OCI-LY7 (cell line): Measurements from ENCODE around the gene ACACA.

ENCODE experiments used
- EZH2phosphoT487 ChIP-seq: fragments of 200-600 bp; sonication (generic); IDR thresholded peaks from 2 replicates; pipeline ENCODE4 v1.6.1; 2018; ENCODE audit warnings: low read depth, borderline replicate concordance, mild to moderate bottlenecking, mixed run types, antibody characterized with exemption, low read length, moderate library complexity, mixed read lengths
- TF ChIP-seq, protein P1 (sequence below): fragments of 200-600 bp; sonication (generic); conservative IDR thresholded peaks from 2 replicates; pipeline ENCODE4 v1.5.1; 2014; ENCODE audit warnings: mild to moderate bottlenecking, antibody characterized with exemption, low read length, moderate library complexity, mixed read lengths

DNA sequence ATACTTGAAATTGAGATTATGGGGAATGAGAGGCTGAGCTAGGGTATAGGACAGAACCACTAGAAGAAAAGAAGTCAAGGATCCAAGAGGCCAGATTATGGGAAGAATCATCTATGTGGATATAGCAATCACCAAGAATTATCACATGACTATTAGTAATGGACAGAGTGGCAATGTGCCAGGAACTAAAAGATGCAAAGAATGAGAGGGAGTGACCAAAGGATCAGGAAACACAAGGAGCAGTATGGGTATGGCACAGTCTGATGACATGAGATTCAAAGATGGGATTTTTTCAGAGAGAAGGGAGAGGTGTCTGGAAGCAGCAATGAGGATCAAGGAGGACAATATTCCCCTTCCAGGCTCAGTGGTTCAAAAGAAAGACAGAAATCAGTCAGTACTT, 245.7 kb downstream of the ACACA start:
- TF ChIP-seq, protein P1, sequence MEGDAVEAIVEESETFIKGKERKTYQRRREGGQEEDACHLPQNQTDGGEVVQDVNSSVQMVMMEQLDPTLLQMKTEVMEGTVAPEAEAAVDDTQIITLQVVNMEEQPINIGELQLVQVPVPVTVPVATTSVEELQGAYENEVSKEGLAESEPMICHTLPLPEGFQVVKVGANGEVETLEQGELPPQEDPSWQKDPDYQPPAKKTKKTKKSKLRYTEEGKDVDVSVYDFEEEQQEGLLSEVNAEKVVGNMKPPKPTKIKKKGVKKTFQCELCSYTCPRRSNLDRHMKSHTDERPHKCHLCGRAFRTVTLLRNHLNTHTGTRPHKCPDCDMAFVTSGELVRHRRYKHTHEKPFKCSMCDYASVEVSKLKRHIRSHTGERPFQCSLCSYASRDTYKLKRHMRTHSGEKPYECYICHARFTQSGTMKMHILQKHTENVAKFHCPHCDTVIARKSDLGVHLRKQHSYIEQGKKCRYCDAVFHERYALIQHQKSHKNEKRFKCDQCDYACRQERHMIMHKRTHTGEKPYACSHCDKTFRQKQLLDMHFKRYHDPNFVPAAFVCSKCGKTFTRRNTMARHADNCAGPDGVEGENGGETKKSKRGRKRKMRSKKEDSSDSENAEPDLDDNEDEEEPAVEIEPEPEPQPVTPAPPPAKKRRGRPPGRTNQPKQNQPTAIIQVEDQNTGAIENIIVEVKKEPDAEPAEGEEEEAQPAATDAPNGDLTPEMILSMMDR: no peak
- no peak for TF ChIP-seq EZH2phosphoT487
